Left kidney (tissue), 2 donors: ENCODE results near the gene CTNND2. TPM values are rescaled to one million over a fixed set of nuclear protein-coding genes. Genes with fewer than 3 reads are reported as not detected.
"Not testable (repeated sequence)": the region's sequence is repeated elsewhere in the genome, so short reads cannot be mapped to it uniquely, and the experiment has no call there.

ENCODE experiments used
- DNase-seq: peaks from one replicate; pipeline ENCODE4 v3.0.0-alpha.2; 2013
- polyA plus RNA-seq: library from polyadenylated mRNA; unstranded; fragments of 120-200 nt; gene quantifications from one replicate; pipeline ENCODE4 v1.2.1, GENCODE V29; 2013; ENCODE audit not compliant: insufficient read length

The CTNND2 gene
- polyA plus RNA-seq, 1 donor: 2.8 TPM

GRCh38 chr5:11075035-11075805 is 829.0 kb downstream of the CTNND2 start:
- DNase-seq: no peak

GRCh38 chr5:11072568-11072967 is 831.7 kb downstream of the CTNND2 start:
- no peak for DNase-seq

GRCh38 chr5:11072076-11072475 is 832.2 kb downstream of the CTNND2 start:
- DNase-seq: no peak

- DNase-seq: no peak
Observed at GRCh38 chr5:11069041-11069440, 835.2 kb downstream of the CTNND2 start.

- not testable (repeated sequence) for DNase-seq
Observed at GRCh38 chr5:11065723-11066122, 838.5 kb downstream of the CTNND2 start.

- peak; percentile 31 for DNase-seq
Observed at GRCh38 chr5:11064763-11065450, 839.3 kb downstream of the CTNND2 start.

GRCh38 chr5:11062397-11062796 is 841.8 kb downstream of the CTNND2 start:
- no peak for DNase-seq

- DNase-seq: no peak
Observed at GRCh38 chr5:11056560-11056959, 847.7 kb downstream of the CTNND2 start.

GRCh38 chr5:11054014-11054413 is 850.2 kb downstream of the CTNND2 start:
- DNase-seq: no peak

- no peak for DNase-seq
Observed at GRCh38 chr5:11052871-11053270, 851.4 kb downstream of the CTNND2 start.

- DNase-seq: no peak
Observed at GRCh38 chr5:11050596-11051304, 853.5 kb downstream of the CTNND2 start.

- DNase-seq: no peak
Observed at GRCh38 chr5:11048760-11049159, 855.5 kb downstream of the CTNND2 start.

GRCh38 chr5:11047625-11048024 is 856.6 kb downstream of the CTNND2 start:
- DNase-seq: no peak

GRCh38 chr5:11047030-11047429 is 857.2 kb downstream of the CTNND2 start:
- DNase-seq: no peak

GRCh38 chr5:11046160-11046559 is 858.1 kb downstream of the CTNND2 start:
- DNase-seq: no peak

GRCh38 chr5:11045411-11045810 is 858.8 kb downstream of the CTNND2 start:
- DNase-seq: no peak

GRCh38 chr5:11044581-11044980 is 859.7 kb downstream of the CTNND2 start:
- DNase-seq: no peak

GRCh38 chr5:11043881-11044280 is 860.4 kb downstream of the CTNND2 start:
- DNase-seq: no peak

GRCh38 chr5:11040345-11040744 is 863.9 kb downstream of the CTNND2 start:
- DNase-seq: no peak

GRCh38 chr5:11038772-11039171 is 865.5 kb downstream of the CTNND2 start:
- DNase-seq: no peak

- DNase-seq: no peak
Observed at GRCh38 chr5:11037941-11038340, 866.3 kb downstream of the CTNND2 start.

GRCh38 chr5:11037080-11037479 is 867.2 kb downstream of the CTNND2 start:
- no peak for DNase-seq

GRCh38 chr5:11030671-11031070 is 873.6 kb downstream of the CTNND2 start:
- DNase-seq: no peak
